Activated naive CD8-positive, alpha-beta T cell treated with anti-CD3 and anti-CD28 coated beads, Interleukin-2, amount 50 U/mL, for 24 hours (primary cell): ENCODE data around the gene ELMOD2.

Experiments used
- ATAC-seq: fragments of 150-1000 bp; cut with Tn5 transposase; one replicate; pipeline ENCODE4 v1.10.0; 2021
- DNase-seq: peaks from one replicate; pipeline ENCODE4 v3.0.0; 2021
- H3K27ac Mint-ChIP-seq: one replicate; pipeline ENCODE4 v1.8.0; 2021; ENCODE audit warnings: mild to moderate bottlenecking, mixed read lengths
- H3K27me3 Mint-ChIP-seq: one replicate; pipeline ENCODE4 v1.8.0; 2021; ENCODE audit warnings: mixed read lengths
- H3K36me3 Mint-ChIP-seq: one replicate; pipeline ENCODE4 v1.8.0; 2021; ENCODE audit warnings: low read depth, mixed read lengths
- H3K4me1 Mint-ChIP-seq: one replicate; pipeline ENCODE4 v1.8.0; 2021; ENCODE audit warnings: mixed read lengths
- H3K4me3 Mint-ChIP-seq: one replicate; pipeline ENCODE4 v1.8.0; 2021; ENCODE audit warnings: mild to moderate bottlenecking, moderate library complexity, mixed read lengths
- H3K9me3 Mint-ChIP-seq: one replicate; pipeline ENCODE4 v1.8.0; 2021; ENCODE audit warnings: mixed read lengths

The ELMOD2 gene

GRCh38 chr4:140557831-140558435 is 34.0 kb downstream of the ELMOD2 start:
- Mint-ChIP-seq H3K4me3 (no peak overlapping the region), H3K27ac (no peak overlapping the region), H3K9me3 (no peaks in the 10 kb centered on the region), H3K4me1 (peaks cover 20% of the 10 kb centered on the region), H3K36me3 (peaks cover 3% of the 10 kb centered on the region), H3K27me3 (peaks cover 41% of the 10 kb centered on the region)
- DNase-seq (no peak), ATAC-seq (no peak)

- Mint-ChIP-seq H3K9me3 (no peaks in the 10 kb centered on the region), H3K27me3 (peaks cover 45% of the 10 kb centered on the region), H3K4me1 (peaks cover 20% of the 10 kb centered on the region), H3K36me3 (no peaks in the 10 kb centered on the region), H3K27ac (no peak overlapping the region), H3K4me3 (no peak overlapping the region)
- ATAC-seq: no peak
- DNase-seq: no peak
Observed at GRCh38 chr4:140559696-140560095, 35.7 kb downstream of the ELMOD2 start.

- Mint-ChIP-seq H3K9me3 (peaks cover 15% of the 10 kb centered on the region), H3K4me1 (peaks cover 19% of the 10 kb centered on the region), H3K27me3 (peaks cover 60% of the 10 kb centered on the region), H3K36me3 (peaks cover 2% of the 10 kb centered on the region), H3K27ac (no peak within 1 kb of the TSS), H3K4me3 (peak within 1 kb of the TSS; percentile 76)
- peak; percentile 33 for ATAC-seq
- DNase-seq: peak; percentile 12
Observed at GRCh38 chr4:140568507-140569306, 44.7 kb downstream of the ELMOD2 start, which contains the start of gene UCP1. TSS of gene UCP1 (minus strand) at chr4:140568961. CDS start at chr4:140568729, 232 bp downstream.

- Mint-ChIP-seq H3K9me3 (peaks cover 15% of the 10 kb centered on the region), H3K4me1 (peaks cover 19% of the 10 kb centered on the region), H3K36me3 (peaks cover 2% of the 10 kb centered on the region), H3K27ac (no peak overlapping the region), H3K27me3 (peaks cover 61% of the 10 kb centered on the region), H3K4me3 (peak overlapping the region; percentile 76)
- DNase-seq: no peak
- ATAC-seq: no peak
Observed at GRCh38 chr4:140569307-140569638, 45.3 kb downstream of the ELMOD2 start.

- H3K27me3 Mint-ChIP-seq: peaks cover 68% of the 10 kb centered on the region
- H3K4me3 Mint-ChIP-seq: no peak overlapping the region
- no peak for DNase-seq
- H3K4me1 Mint-ChIP-seq: peaks cover 19% of the 10 kb centered on the region
- peaks cover 15% of the 10 kb centered on the region for H3K9me3 Mint-ChIP-seq
- peaks cover 2% of the 10 kb centered on the region for H3K36me3 Mint-ChIP-seq
- no peak overlapping the region for H3K27ac Mint-ChIP-seq
- no peak for ATAC-seq
Observed at GRCh38 chr4:140571620-140572019, 47.7 kb downstream of the ELMOD2 start.

GRCh38 chr4:140575489-140575888 is 51.5 kb downstream of the ELMOD2 start:
- Mint-ChIP-seq H3K4me3 (no peak overlapping the region), H3K27ac (no peak overlapping the region), H3K36me3 (peaks cover 2% of the 10 kb centered on the region), H3K4me1 (peaks cover 2% of the 10 kb centered on the region), H3K9me3 (peaks cover 11% of the 10 kb centered on the region), H3K27me3 (peaks cover 65% of the 10 kb centered on the region)
- ATAC-seq: no peak
- no peak for DNase-seq

GRCh38 chr4:140579278-140579677 is 55.3 kb downstream of the ELMOD2 start:
- Mint-ChIP-seq H3K9me3 (no peaks in the 10 kb centered on the region), H3K4me1 (peaks cover 2% of the 10 kb centered on the region), H3K4me3 (no peak overlapping the region), H3K27me3 (peaks cover 43% of the 10 kb centered on the region), H3K27ac (no peak overlapping the region), H3K36me3 (no peaks in the 10 kb centered on the region)
- DNase-seq: no peak
- ATAC-seq: no peak

DNA sequence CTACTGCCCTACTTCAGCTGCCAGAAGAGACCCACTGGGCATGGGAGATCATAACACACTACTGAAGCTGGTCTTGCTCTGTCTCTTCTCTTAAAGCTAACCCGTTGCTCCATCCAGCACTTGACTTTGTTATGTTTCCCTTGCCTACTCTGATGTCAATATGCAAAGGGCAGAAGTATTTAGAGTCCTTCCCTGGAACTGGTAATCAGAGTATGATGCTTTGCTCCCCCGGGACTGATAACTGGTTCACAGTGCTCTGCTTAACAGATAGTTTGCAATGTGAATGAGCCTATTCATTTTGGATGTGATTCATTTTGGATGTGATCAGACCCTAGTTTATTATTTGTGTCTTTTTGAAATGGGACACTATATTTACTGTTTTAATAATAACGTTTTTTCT is 57.1 kb downstream of the ELMOD2 start:
- Mint-ChIP-seq H3K36me3 (no peaks in the 10 kb centered on the region), H3K27me3 (peaks cover 42% of the 10 kb centered on the region), H3K9me3 (no peaks in the 10 kb centered on the region)

DNA sequence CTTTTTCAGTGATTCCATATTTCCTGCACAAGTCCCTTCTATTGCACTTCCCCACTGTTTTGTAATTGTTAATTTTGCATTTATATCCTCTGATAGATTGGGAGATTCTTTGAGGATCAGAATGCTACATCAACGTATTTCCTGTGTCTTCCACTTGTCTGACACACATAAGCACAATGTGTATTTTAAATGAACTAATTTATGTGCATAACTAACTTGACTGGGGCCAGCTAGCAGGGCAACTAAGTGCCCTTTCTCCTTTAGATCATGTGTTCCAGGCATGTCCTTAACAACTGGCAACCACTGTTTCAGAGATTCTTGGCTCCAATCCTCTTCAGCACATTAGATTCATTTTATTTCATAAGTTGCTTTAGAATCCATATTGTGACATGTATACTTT is 60.5 kb downstream of the ELMOD2 start:
- H3K4me1 Mint-ChIP-seq: no peaks in the 10 kb centered on the region
- no peak for DNase-seq
- no peaks in the 10 kb centered on the region for H3K9me3 Mint-ChIP-seq
- no peak for ATAC-seq
- H3K27me3 Mint-ChIP-seq: peaks cover 14% of the 10 kb centered on the region
- no peak overlapping the region for H3K27ac Mint-ChIP-seq
- no peak overlapping the region for H3K4me3 Mint-ChIP-seq
- H3K36me3 Mint-ChIP-seq: no peaks in the 10 kb centered on the region

More for the DNA sequence above, 57.1 kb downstream of the ELMOD2 start:
- Mint-ChIP-seq H3K4me1 (peaks cover 2% of the 10 kb centered on the region), H3K4me3 (no peak overlapping the region), H3K27ac (no peak overlapping the region)
- DNase-seq: no peak
- ATAC-seq: no peak

DNA sequence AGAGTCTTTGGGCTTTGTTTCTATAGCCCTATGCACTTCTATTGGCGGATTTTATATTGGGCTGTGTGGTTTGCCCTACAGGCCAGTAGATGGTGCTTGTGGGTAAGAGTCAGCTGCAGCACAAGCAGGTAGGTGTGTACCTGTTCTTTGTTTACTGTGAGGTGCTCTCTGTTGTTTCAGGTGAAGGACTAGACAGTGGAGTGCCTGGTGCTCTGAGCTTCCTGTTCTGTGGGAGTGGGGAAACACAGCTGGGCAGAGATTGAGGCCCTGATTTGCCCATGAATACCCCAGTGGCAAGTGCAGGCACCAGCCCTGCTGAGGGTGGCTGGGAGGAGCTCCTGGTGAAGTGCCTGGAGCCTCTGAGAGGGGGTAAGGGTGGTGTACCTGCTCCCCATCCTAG is 71.1 kb downstream of the ELMOD2 start:
- no peak overlapping the region for H3K27ac Mint-ChIP-seq
- no peaks in the 10 kb centered on the region for H3K9me3 Mint-ChIP-seq
- no peaks in the 10 kb centered on the region for H3K4me1 Mint-ChIP-seq
- peaks cover 36% of the 10 kb centered on the region for H3K27me3 Mint-ChIP-seq
- DNase-seq (no peak), ATAC-seq (no peak)
- no peak overlapping the region for H3K4me3 Mint-ChIP-seq
- no peaks in the 10 kb centered on the region for H3K36me3 Mint-ChIP-seq

DNA sequence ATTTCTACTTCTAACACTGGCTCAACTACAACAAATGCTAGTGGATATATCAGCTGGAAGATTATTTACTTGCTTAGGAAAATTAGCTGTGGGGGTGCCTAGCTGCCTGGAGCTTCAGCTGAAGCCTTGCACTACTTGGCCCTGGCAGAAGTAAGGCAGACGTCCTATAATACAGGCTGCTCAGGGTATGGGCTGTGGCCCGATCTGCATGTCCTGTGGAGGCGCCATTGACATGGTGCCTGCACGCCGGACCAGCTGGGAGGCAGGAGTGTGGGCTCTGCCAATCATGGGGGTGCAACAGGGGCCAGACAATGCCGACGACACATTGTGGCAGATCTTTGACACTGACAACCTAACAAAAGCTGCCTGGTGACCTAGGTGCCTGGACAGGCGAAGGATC is 76.4 kb downstream of the ELMOD2 start:
- H3K4me3 Mint-ChIP-seq: no peak overlapping the region
- peaks cover 11% of the 10 kb centered on the region for H3K27me3 Mint-ChIP-seq
- no peaks in the 10 kb centered on the region for H3K36me3 Mint-ChIP-seq
- H3K4me1 Mint-ChIP-seq: no peaks in the 10 kb centered on the region
- DNase-seq (no peak), ATAC-seq (no peak)
- no peaks in the 10 kb centered on the region for H3K9me3 Mint-ChIP-seq
- H3K27ac Mint-ChIP-seq: no peak overlapping the region

GRCh38 chr4:140602714-140603113 is 78.7 kb downstream of the ELMOD2 start:
- no peaks in the 10 kb centered on the region for H3K4me1 Mint-ChIP-seq
- H3K9me3 Mint-ChIP-seq: no peaks in the 10 kb centered on the region
- H3K36me3 Mint-ChIP-seq: no peaks in the 10 kb centered on the region
- no peak overlapping the region for H3K4me3 Mint-ChIP-seq
- ATAC-seq (no peak), DNase-seq (no peak)
- H3K27me3 Mint-ChIP-seq: peaks cover 5% of the 10 kb centered on the region
- H3K27ac Mint-ChIP-seq: no peak overlapping the region

GRCh38 chr4:140603286-140603685 is 79.3 kb downstream of the ELMOD2 start:
- H3K9me3 Mint-ChIP-seq: no peaks in the 10 kb centered on the region
- no peak overlapping the region for H3K27ac Mint-ChIP-seq
- no peak overlapping the region for H3K4me3 Mint-ChIP-seq

More at GRCh38 chr4:140603286-140603685, 79.3 kb downstream of the ELMOD2 start:
- ATAC-seq (no peak), DNase-seq (no peak)
- Mint-ChIP-seq H3K27me3 (peaks cover 4% of the 10 kb centered on the region), H3K36me3 (no peaks in the 10 kb centered on the region), H3K4me1 (no peaks in the 10 kb centered on the region)
